ENCODE measurements around the gene CPNE8.

Gene CPNE8

DNA sequence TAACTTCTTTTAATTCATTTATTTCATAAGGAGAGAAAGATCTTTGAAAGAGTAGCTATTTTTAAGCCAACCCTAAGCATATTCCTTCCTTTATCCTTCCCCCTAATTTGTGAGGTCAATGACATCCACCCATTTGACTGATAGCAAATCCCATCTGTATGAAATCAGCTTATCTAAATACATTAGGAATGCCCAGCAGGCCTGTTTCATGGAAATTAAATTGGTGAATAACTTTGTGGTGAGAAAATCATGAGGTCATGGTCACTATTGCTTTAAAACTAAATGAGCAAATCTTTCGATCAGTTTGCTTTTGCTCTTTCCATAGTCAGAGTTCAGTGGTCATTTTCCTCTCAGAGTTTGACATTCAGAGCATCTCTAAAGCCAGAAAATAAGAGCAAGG lies 256.6 kb downstream of the CPNE8 start:
- no peak overlapping the region for H2AFZ ChIP-seq (ENCODE audit: low read length)
- H3K79me2 ChIP-seq (ENCODE audit: low read length): no peaks in the 10 kb centered on the region
- H3K27me3 ChIP-seq (replicated peaks; ENCODE audit: insufficient read depth, low read length): no peaks in the 10 kb centered on the region
- 0 out of 2 replicates have a peak, but pooled peaks cover 3% of the 10 kb centered on the region for H3K4me1 ChIP-seq (ENCODE audit: low read length)
- H3K9ac ChIP-seq (ENCODE audit: low read length): no peak overlapping the region
- no peak overlapping the region for H3K4me3 ChIP-seq (ENCODE audit: low read length)
- no peak for TF ChIP-seq EZH2phosphoT487 (IDR thresholded peaks at IDR 0.05; ENCODE audit: low read length)
- TF ChIP-seq, protein P1, sequence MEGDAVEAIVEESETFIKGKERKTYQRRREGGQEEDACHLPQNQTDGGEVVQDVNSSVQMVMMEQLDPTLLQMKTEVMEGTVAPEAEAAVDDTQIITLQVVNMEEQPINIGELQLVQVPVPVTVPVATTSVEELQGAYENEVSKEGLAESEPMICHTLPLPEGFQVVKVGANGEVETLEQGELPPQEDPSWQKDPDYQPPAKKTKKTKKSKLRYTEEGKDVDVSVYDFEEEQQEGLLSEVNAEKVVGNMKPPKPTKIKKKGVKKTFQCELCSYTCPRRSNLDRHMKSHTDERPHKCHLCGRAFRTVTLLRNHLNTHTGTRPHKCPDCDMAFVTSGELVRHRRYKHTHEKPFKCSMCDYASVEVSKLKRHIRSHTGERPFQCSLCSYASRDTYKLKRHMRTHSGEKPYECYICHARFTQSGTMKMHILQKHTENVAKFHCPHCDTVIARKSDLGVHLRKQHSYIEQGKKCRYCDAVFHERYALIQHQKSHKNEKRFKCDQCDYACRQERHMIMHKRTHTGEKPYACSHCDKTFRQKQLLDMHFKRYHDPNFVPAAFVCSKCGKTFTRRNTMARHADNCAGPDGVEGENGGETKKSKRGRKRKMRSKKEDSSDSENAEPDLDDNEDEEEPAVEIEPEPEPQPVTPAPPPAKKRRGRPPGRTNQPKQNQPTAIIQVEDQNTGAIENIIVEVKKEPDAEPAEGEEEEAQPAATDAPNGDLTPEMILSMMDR (IDR thresholded peaks at IDR 0.05; ENCODE audit: low read length): no peak
- no peak for TF ChIP-seq EZH2 (optimal IDR thresholded peaks at IDR 0.05; ENCODE audit: low read depth, low read length)
- no peaks in the 10 kb centered on the region for H3F3A ChIP-seq (ENCODE audit: insufficient read depth, low read length)
- H3K36me3 ChIP-seq (replicated peaks; ENCODE audit: insufficient read depth, low read length): no peaks in the 10 kb centered on the region
- no peak for DNase-seq
- no peaks in the 10 kb centered on the region for H3K9me2 ChIP-seq (replicated peaks; ENCODE audit: insufficient read depth, low read length)
- no peak overlapping the region for H3K27ac ChIP-seq (ENCODE audit: low read length)
- no peak overlapping the region for H3K4me2 ChIP-seq (ENCODE audit: low read depth, low read length)
- H4K20me1 ChIP-seq (ENCODE audit: insufficient read depth, low read length): no peaks in the 10 kb centered on the region
- H3K9me3 ChIP-seq (replicated peaks; ENCODE audit: insufficient read depth, low read length): no peaks in the 10 kb centered on the region

DNA sequence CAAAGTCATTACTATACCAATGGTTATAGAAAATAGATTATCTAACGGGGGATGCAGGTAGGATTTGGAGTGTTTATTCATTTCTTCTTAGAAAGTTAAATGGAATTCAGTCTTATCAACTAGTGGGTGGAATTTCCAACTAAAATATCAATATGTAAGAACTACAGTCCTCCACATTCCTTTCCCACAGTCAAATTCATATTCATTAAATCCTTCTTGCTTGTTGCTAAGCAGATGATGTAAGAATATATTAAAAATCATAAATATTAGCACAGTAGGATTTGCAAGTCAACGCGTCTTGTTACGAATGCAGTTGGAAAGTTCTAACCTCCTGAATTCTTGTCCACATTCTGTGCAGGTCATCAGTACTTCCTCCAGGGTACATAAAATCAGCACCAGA lies 259.2 kb downstream of the CPNE8 start:
- Histone ChIP-seq H3K9ac (ENCODE audit: low read length) (no peak overlapping the region), H3K9me3 (replicated peaks; ENCODE audit: insufficient read depth, low read length) (no peaks in the 10 kb centered on the region), H2AFZ (ENCODE audit: low read length) (no peak overlapping the region), H3K4me3 (ENCODE audit: low read length) (no peak overlapping the region), H3K79me2 (ENCODE audit: low read length) (no peaks in the 10 kb centered on the region), H3F3A (ENCODE audit: insufficient read depth, low read length) (no peaks in the 10 kb centered on the region), H3K9me2 (replicated peaks; ENCODE audit: insufficient read depth, low read length) (no peaks in the 10 kb centered on the region), H3K27me3 (replicated peaks; ENCODE audit: insufficient read depth, low read length) (no peaks in the 10 kb centered on the region), H3K36me3 (replicated peaks; ENCODE audit: insufficient read depth, low read length) (no peaks in the 10 kb centered on the region), H3K4me1 (ENCODE audit: low read length) (no peaks in the 10 kb centered on the region), H4K20me1 (ENCODE audit: insufficient read depth, low read length) (no peaks in the 10 kb centered on the region), H3K4me2 (ENCODE audit: low read depth, low read length) (no peak overlapping the region), H3K27ac (ENCODE audit: low read length) (no peak overlapping the region)
- TF ChIP-seq EZH2phosphoT487 (IDR thresholded peaks at IDR 0.05; ENCODE audit: low read length): no peak
- TF ChIP-seq EZH2 (optimal IDR thresholded peaks at IDR 0.05; ENCODE audit: low read depth, low read length): no peak
- TF ChIP-seq, protein P1 (IDR thresholded peaks at IDR 0.05; ENCODE audit: low read length): no peak
- no peak for DNase-seq

DNA sequence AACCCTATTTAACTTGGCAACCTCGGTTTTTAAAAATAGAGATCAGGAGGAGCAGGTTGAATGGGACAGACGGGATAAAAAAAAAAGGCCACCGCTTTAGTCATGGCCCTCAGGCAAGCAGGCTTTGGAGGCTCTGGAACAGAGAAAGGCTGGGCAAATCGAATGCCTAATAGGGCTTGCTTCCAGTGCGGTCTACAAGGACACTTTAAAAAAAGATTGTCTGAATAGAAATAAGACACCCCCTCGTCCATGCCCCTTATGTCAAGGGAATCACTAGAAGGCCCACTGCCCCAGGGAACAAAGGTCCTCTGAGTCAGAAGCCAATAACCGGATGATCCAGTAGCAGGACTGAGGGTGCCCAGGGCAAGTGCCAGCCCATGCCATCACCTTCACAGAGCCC lies 265.8 kb downstream of the CPNE8 start:
- H3K9me3 ChIP-seq (replicated peaks; ENCODE audit: insufficient read depth, low read length): no peaks in the 10 kb centered on the region
- no peak overlapping the region for H3K9ac ChIP-seq (ENCODE audit: low read length)
- H3K79me2 ChIP-seq (ENCODE audit: low read length): no peaks in the 10 kb centered on the region
- H3K4me3 ChIP-seq (ENCODE audit: low read length): no peak overlapping the region
- no peaks in the 10 kb centered on the region for H3K9me2 ChIP-seq (replicated peaks; ENCODE audit: insufficient read depth, low read length)
- H3K4me2 ChIP-seq (ENCODE audit: low read depth, low read length): no peak overlapping the region
- H3K4me1 ChIP-seq (ENCODE audit: low read length): no peaks in the 10 kb centered on the region
- no peak overlapping the region for H2AFZ ChIP-seq (ENCODE audit: low read length)
- no peaks in the 10 kb centered on the region for H3K36me3 ChIP-seq (replicated peaks; ENCODE audit: insufficient read depth, low read length)
- no peaks in the 10 kb centered on the region for H3K27me3 ChIP-seq (replicated peaks; ENCODE audit: insufficient read depth, low read length)
- no peak for DNase-seq
- no peak overlapping the region for H3K27ac ChIP-seq (ENCODE audit: low read length)
- H4K20me1 ChIP-seq (ENCODE audit: insufficient read depth, low read length): no peaks in the 10 kb centered on the region
- TF ChIP-seq, protein P1 (IDR thresholded peaks at IDR 0.05; ENCODE audit: low read length): no peak
- TF ChIP-seq EZH2 (optimal IDR thresholded peaks at IDR 0.05; ENCODE audit: low read depth, low read length) (no peak), EZH2phosphoT487 (IDR thresholded peaks at IDR 0.05; ENCODE audit: low read length) (no peak)
- no peaks in the 10 kb centered on the region for H3F3A ChIP-seq (ENCODE audit: insufficient read depth, low read length)
